GM18526 (cell line): ENCODE results near the gene RTTN.

Experiments
- POLR2A ChIP-seq: IDR thresholded peaks from 3 replicates; pipeline ENCODE4 v1.6.1; 2011; ENCODE audit not compliant: insufficient read length; ENCODE audit errors: extremely low read depth

Gene RTTN

GRCh38 chr18:70030728-70031127 lies 174.8 kb downstream of the RTTN start:
- TF ChIP-seq POLR2A, result no peak

GRCh38 chr18:70029163-70029562 lies 176.3 kb downstream of the RTTN start:
- TF ChIP-seq POLR2A, result no peak

GRCh38 chr18:70028734-70029133 lies 176.8 kb downstream of the RTTN start:
- TF ChIP-seq POLR2A, result no peak

GRCh38 chr18:70028084-70028483 lies 177.4 kb downstream of the RTTN start:
- TF ChIP-seq POLR2A, result no peak

GRCh38 chr18:70025580-70025979 lies 179.9 kb downstream of the RTTN start:
- no peak for TF ChIP-seq POLR2A

- TF ChIP-seq POLR2A, result no peak
Observed at GRCh38 chr18:70024829-70025228, 180.7 kb downstream of the RTTN start.

- TF ChIP-seq POLR2A, result no peak
Observed at GRCh38 chr18:70024093-70024492, 181.4 kb downstream of the RTTN start.

- TF ChIP-seq POLR2A, result no peak
Observed at GRCh38 chr18:70022636-70023035, 182.9 kb downstream of the RTTN start.

GRCh38 chr18:70021498-70021897 lies 184.0 kb downstream of the RTTN start:
- TF ChIP-seq POLR2A, result no peak

- TF ChIP-seq POLR2A, result no peak
Observed at GRCh38 chr18:70021043-70021442, 184.4 kb downstream of the RTTN start.

- TF ChIP-seq POLR2A, result no peak
Observed at GRCh38 chr18:70019991-70020390, 185.5 kb downstream of the RTTN start.

GRCh38 chr18:70019136-70019535 lies 186.4 kb downstream of the RTTN start:
- TF ChIP-seq POLR2A, result no peak

- TF ChIP-seq POLR2A, result no peak
Observed at GRCh38 chr18:70015127-70015526, 190.4 kb downstream of the RTTN start.

- no peak for TF ChIP-seq POLR2A
Observed at GRCh38 chr18:70005580-70005979, 199.9 kb downstream of the RTTN start.

GRCh38 chr18:70004696-70005095 lies 200.8 kb downstream of the RTTN start:
- TF ChIP-seq POLR2A, result no peak

GRCh38 chr18:69999656-70000055 lies 205.8 kb downstream of the RTTN start:
- no peak for TF ChIP-seq POLR2A

GRCh38 chr18:69998523-69998987 lies 206.9 kb downstream of the RTTN start:
- no peak for TF ChIP-seq POLR2A

- no peak for TF ChIP-seq POLR2A
Observed at GRCh38 chr18:69996951-69997798, 208.3 kb downstream of the RTTN start.

- no peak for TF ChIP-seq POLR2A
Observed at GRCh38 chr18:69996417-69996816, 209.1 kb downstream of the RTTN start.
